ENCODE data around the gene MAP10. TPM values are rescaled to one million over a fixed set of nuclear protein-coding genes. Genes with fewer than 3 reads are reported as not detected.

The MAP10 gene
- total and polyA plus RNA-seq, 3 experiments from 2014 or later: 1.4 to 1.8 (median 1.4) TPM

DNA sequence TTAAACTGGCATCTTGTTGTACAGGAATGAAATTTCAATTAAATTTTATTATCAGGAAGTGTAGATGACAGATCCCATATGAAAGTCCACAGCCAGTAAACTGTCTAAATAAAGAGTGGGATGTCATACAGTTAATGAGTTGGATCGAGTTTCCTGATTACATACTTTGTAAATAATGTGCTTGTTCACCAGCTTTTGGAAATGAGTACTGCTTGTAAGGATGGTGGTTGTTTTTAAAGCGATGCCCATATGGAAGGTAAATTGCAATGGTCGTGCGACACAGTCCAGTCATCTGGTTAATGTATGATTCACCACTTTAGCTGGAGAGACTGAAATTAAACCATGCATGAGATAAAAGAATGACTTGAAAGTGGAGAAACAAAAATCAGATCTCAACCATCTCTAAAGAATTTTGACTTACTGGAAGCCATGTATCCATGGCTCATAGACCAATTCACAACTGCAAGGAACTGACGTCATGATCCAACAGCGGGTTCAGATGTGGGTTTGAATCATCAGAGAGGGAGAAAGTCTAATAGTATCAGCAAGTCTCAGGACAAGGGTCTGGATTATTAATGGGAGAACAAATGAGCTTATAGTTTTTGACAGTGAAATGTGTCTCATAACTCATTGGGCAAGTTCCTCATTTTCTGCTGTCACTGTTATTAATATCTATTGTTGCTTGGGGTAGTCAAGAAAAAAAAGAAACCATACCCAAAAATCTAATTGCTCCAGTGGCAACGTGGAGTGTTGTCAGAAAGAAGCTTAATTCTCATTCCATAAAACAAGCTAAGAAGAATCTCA, 49.0 kb downstream of the MAP10 start:
- H3K4me3 ChIP-seq (ENCODE audit: low read length): no peak overlapping the region
- H3K27ac Mint-ChIP-seq: no peak overlapping the region
- no peaks in the 10 kb centered on the region for H3K9me3 Mint-ChIP-seq
- ChIA-PET POLR2A (no interaction called here), CTCF (no interaction called here)
- peaks cover 5 to 16% of the 10 kb centered on the region in 2 donors for H3K27me3 Mint-ChIP-seq
- no peaks in the 10 kb centered on the region for H3K27me3 ChIP-seq (ENCODE audit: insufficient read depth, low read length, poor library complexity, severe bottlenecking)
- H3K4me1 Mint-ChIP-seq: no peaks in the 10 kb centered on the region
- H3K4me3 Mint-ChIP-seq: no peak overlapping the region
- no peaks in the 10 kb centered on the region for H3K4me1 ChIP-seq (ENCODE audit: insufficient read depth, low read length)
- no peak overlapping the region for H3K27ac ChIP-seq (ENCODE audit: low read depth, low read length)
- DNase-seq: no peak
- no peaks in the 10 kb centered on the region for H3K9me3 ChIP-seq (ENCODE audit: low read length)
- H3K36me3 ChIP-seq (ENCODE audit: insufficient read depth, low read length): no peaks in the 10 kb centered on the region
- no peaks in the 10 kb centered on the region for H3K36me3 Mint-ChIP-seq

DNA sequence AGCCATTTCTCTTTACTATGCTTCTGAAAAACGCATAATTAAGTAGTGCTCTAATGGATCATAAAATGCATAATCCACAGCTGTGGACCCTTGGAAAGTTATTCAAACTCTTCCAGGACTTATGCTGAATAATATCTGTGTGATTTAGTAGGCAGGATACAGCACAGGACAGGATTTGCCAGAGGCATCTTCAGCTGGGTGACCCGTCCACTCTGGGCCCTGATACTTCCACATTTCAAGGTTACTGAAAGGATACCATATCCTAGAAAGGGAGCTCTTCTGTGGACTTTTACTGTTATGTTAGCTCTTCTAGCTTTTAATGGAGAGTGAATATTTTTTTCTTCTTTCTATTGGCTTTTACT, 49.6 kb downstream of the MAP10 start:
- Mint-ChIP-seq H3K27me3 (peaks cover 5 to 16% of the 10 kb centered on the region in 2 donors), H3K4me1 (no peaks in the 10 kb centered on the region), H3K36me3 (no peaks in the 10 kb centered on the region), H3K27ac (no peak overlapping the region), H3K9me3 (no peaks in the 10 kb centered on the region), H3K4me3 (no peak overlapping the region)
- no peaks in the 10 kb centered on the region for H3K4me1 ChIP-seq (ENCODE audit: insufficient read depth, low read length)
- CTCF ChIA-PET: no interaction called here
- H3K36me3 ChIP-seq (ENCODE audit: insufficient read depth, low read length): no peaks in the 10 kb centered on the region
- no peak overlapping the region for H3K4me3 ChIP-seq (ENCODE audit: low read length)
- H3K9me3 ChIP-seq (ENCODE audit: low read length): no peaks in the 10 kb centered on the region
- H3K27me3 ChIP-seq (ENCODE audit: insufficient read depth, low read length, poor library complexity, severe bottlenecking): no peaks in the 10 kb centered on the region
- no peak overlapping the region for H3K27ac ChIP-seq (ENCODE audit: low read depth, low read length)
- POLR2A ChIA-PET: no interaction called here
- no peak for DNase-seq

DNA sequence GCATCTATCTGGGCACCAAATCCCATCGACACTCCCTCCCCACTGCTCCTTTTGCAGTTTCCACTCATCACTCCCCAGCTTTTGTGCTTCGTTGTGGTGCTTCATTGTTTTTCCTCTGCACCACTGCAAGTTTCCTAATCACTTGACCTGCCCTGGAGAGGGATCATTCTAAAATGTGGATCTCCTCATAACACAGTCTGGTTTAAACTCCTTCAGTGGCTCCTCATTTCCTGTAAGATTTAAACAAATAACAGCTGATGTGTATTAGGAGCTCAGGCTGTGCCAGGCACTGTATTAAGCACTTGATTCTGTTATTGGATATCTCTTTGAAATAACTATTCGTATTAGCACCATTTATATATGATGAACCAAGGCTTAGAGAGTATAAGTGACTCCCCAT, 51.3 kb downstream of the MAP10 start:
- Mint-ChIP-seq H3K27ac (peak overlapping the region in 1 of 8 donors; percentile 15), H3K9me3 (no peaks in the 10 kb centered on the region), H3K36me3 (no peaks in the 10 kb centered on the region), H3K27me3 (peaks cover 5 to 16% of the 10 kb centered on the region in 2 donors), H3K4me1 (no peaks in the 10 kb centered on the region), H3K4me3 (no peak overlapping the region)
- Histone ChIP-seq H3K9me3 (ENCODE audit: low read length) (no peaks in the 10 kb centered on the region), H3K36me3 (ENCODE audit: insufficient read depth, low read length) (no peaks in the 10 kb centered on the region), H3K4me1 (ENCODE audit: insufficient read depth, low read length) (no peaks in the 10 kb centered on the region), H3K27ac (ENCODE audit: low read depth, low read length) (no peak overlapping the region), H3K27me3 (ENCODE audit: insufficient read depth, low read length, poor library complexity, severe bottlenecking) (no peaks in the 10 kb centered on the region), H3K4me3 (ENCODE audit: low read length) (no peak overlapping the region)
- ChIA-PET POLR2A (no interaction called here), CTCF (interaction anchor here (1.2 to 1.5 kb wide), 2 partner anchors 8 to 16 kb away, joined by 3 read pairs; no protein-coding TSS in a partner anchor)
- no peak for DNase-seq

Other genes starting within 250 kb of the MAP10 start
- 10 to 100 TPM in 1 of 2 experiments, 1 to 10 TPM in 1; 10.0 to 12.2 TPM for gene SIPA1L2, start 175.3 kb upstream of the MAP10 start, total RNA-seq
- 1.4 TPM for gene SIPA1L2, start 175.3 kb upstream of the MAP10 start, polyA plus RNA-seq
- gene NTPCR, start 145.2 kb downstream of the MAP10 start, total RNA-seq: 10 to 100 TPM; 29.0 to 31.1 TPM
- 28.0 TPM for gene NTPCR, start 145.2 kb downstream of the MAP10 start, polyA plus RNA-seq